CD4-positive, alpha-beta T cell treated with Interleukin-6 for 4 hours (primary cell): ENCODE data around the gene C1orf185.
"Not testable (repeated sequence)": the region's sequence is repeated elsewhere in the genome, so short reads cannot be mapped to it uniquely, and the experiment has no call there.

ENCODE experiments used
- DNase-seq: peaks from one replicate; pipeline ENCODE4 v3.0.0-alpha.2; 2020; ENCODE audit warnings: mixed read lengths

Gene C1orf185

DNA sequence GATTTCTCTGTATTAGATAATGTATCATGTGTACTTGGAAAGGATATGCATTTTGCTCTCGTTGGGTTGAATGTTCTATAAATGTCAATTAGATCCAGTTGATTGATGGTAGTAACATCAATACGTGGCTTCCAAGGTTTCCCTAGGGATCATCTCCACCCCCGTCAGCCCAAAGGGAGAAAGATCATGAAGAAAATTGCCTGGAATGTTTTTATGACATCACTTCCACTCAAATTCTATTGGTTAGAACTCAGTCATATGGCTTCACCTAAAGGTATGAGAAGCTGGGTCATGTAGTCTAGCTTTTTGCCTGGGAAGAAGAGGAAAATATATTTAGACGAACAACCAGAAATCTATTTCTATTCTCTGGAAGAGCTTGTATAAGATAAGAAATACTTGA lies at the start of gene C1orf185:
C1orf185 (plus strand) TSS at position 253 of the 400 bp plus-strand sequence; CDS start at position 259, 6 bp downstream.
- DNase-seq: no peak

DNA sequence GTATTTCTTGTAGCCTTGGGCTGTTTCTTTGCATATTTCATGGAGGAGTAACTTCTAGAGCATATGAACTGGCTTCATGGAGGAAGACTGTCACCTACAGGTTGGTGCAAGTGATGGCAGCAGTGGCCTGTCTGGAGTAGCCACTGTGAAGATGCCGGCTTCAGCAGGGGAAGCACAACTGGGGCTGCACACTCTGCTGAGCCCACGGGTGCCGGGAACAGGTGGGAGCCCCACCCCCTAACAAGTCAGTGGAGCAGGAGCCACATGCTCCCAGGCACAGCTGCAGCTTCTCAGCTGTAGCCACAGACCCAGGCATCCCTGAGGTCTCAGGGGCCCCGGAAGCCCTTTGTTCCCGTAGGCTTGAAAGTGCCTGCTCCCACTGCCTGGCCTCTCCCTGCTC lies 43.2 kb upstream of the C1orf185 start:
- DNase-seq: peak; percentile 4

DNA sequence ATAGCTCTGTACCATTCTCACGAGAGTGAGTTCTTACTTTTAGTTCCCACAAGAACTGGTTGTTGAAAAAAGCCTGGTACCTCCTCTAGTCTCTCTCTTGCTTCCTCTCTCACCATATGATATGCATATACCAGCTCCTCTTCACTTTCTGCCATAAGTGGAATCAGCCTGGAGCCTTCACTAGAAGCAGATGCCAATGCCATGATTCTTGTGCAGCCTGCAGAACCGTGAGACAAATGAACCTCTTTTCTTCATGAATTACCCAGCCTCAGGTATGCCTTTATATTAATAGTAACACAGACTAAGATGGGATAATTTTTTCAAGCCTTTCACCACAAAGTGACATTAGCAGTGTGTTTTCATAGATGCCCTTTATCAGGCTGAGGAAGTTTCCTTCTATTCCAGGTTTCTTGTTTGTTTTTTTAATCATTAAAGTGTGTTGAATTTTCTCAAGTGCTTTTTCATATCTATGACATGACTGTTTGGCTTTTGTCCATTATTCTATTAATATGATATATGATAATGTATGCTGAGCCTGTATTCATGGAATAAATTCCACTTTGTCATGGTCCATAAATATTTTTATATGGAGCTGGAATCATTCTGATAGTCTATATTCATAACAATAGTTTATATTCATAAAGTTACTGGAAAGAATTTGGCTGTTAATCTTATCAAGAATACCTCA lies 40.7 kb upstream of the C1orf185 start:
- no peak for DNase-seq

DNA sequence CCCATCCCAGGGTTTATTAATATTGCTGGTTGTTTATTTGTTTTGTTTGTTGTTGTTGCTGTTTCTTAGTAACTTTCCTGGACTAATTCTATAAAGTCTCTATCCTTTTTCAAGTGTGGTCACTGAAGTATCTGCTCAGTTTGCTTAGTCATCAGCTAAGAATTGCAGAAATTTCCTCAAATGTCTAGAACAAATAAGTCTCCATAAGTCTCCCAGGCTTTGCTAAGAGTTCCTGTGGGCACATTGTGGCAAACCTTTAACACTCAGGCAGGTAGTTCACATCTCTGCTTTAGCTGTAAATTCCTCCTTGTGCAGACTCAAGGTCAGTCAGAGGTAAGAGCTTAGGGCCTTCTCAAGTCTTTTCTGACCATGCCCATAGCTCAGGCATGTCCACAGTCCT lies 38.9 kb upstream of the C1orf185 start:
- no peak for DNase-seq

DNA sequence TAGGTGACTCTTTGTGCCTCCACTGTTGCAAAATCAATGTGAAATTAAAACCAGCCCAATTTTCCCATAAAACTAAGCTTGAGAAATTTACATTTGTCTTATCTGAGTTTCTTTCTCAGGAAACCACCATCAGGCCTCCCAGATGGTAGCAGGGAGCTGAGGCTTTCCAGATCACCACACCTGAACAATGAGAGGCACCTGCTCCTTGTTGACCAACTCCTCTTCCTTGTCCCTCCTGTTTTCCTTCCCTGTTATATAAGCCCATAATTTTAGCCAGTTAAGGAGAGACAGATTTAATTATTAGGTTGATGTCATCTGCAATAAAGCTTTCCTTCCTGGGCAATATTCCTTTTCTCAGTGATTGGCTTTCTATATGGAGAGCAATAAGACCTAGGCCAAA lies 32.0 kb upstream of the C1orf185 start:
- DNase-seq: no peak

DNA sequence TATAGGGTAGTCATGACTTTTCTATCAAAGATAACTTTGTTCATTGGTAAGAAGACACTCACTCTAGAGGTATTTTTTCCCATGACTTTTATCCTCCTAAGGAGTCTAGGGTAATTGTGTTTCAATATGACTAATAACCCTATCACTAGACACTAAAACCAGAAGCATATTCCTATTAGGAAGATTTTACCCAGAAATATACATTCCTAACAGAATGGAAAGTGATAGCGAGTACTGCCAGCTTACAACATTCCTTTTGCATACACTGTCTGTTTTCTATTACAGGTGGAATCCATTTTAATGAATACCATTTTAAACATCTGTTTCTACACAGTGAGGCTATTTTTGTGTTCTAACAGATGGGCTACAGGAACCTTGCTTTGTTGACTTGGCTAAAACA lies 31.4 kb upstream of the C1orf185 start:
- DNase-seq: no peak

DNA sequence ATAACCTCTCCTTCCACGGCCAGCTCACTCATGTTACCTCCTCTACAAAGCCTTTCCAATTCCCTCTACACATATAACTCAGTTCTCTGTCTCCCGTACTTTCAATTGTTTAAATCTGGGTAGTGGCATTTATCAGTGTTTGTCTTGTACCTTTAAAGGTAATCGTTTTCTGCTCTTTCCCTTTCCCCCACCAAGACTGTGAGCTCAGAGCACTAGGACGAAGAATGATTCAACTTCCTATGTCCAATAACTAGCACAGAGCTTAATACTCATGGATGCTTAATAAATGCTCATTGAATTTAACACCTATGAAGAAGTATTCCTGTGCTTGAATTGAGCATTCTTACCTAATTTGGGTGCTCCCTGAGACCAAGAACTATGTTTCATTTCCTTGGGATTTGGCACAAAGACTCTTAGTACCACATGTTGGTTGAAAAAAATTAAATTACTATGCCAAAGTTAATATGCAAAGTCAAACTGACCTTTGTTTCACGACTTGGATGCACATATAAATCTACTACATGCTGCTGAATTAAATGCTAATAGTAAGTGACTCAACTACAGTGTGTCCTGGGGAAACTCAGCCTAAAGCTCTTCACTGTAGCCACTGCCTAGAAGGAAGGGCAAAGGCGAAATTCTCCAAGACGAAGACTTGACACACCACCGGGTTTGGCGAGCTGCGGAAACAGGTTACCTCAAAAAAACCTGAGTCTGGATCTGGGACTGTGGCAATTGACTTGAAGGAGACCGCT lies 30.6 kb upstream of the C1orf185 start:
- no peak for DNase-seq

DNA sequence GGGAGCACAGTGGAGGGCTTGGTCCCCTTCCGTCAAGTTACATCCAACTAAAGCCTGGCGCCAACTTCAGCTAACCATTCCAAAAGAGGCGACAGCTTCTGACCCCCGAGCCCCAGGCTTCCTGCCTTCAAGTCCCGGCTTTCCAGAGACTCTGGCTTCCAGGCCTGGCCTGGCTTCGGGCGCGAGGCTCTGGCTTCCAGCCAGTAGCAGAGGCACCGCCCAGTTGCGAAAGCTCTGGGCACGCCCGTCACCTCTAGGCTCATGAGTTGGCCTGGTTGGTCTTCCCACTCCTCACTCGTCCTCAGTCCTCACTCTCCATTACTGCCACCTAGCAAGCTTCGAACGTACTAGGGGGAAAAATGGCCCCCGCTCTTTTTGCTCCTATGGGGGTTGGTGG lies 30.0 kb upstream of the C1orf185 start:
- DNase-seq: no peak

DNA sequence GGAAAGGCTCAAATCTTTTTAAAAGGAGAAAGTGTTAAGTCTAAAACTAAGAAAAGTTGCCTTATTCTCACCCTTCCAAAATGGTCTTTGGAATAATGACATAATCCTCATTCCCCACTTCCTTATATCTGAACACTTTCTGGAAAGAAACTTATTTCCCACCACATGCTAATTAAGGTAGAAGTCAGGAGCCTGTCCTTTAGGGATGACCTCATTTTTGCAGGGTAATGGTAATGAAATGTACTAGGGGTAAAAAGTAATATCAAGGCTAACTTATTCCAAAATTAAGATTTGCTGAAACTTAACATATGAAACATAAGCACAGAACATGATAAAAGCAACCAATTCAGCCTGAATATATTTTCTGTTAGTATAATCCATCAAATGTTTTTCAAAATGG lies 29.4 kb upstream of the C1orf185 start:
- no peak for DNase-seq

DNA sequence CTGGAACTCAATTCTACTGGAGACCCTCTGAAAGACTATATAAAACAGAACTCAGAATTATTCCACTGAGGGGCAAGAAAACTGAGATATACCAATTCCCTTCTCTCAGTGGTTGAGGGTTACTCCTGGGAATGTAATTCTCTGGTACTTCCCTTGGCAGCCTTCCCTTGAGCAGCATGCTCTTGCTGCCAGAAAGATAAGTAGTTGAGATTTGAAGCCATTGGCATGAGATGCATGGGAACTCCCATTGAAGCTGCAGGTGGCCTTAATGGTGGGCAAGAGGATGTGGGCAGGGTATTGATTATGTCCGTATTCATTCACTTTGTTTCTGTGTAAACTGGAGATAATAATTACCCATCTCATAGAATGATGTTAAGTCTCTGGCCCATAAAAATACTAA lies 28.6 kb upstream of the C1orf185 start:
- DNase-seq: no peak

DNA sequence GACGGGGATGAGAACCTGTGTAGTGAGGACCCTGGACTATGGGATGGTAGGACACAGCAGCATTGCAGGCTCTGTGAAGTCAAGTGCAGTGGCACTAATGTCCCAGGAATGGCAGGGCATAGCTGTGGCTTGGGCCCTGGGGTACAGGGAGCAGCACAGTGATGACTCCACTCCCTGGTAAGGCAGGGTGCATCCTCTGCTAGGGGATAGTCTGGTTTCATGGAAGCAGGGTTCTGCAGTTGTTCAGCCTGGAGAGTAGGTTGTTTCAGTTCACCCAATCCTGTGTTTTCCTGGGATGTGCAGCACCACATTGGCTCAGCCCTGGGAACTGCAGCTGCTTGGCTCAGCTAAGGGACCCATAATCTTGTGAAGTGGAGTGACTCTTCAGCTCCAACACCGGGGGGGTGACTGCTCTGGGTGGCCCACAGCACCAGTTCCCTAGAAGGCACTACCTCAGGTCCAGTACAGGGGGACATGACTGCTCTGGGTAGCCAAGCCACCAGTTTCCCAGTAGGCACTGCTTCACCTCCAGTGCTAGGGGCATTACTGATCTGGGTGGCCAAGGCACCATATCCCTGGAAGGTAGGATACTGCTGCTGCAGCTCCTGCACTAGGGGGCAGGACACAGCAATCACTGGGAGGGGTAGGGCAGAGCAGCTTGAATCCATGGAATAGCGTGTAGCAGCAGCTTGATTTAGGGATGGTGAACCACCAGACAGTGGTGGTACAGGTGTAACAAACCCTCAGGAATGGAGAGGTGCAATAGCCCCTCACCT lies 15.3 kb upstream of the C1orf185 start:
- DNase-seq: no peak

DNA sequence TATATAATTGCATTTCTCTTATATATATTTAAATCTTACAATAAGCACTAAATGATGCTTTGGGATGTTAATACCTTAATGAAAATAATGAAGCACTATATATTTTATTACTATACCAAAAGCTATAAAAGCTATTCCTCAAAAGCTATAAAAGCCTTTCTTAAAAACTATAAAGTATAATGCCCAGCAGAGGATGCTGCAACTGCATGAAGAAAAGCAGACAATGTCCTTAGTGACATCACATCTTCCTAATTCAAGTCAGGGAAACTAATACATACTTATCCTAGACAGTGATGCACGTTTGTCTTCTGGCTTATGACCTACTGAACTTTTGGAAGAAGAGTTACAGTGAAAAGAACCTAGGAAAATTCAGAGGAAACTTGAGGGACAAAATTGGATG lies 13.6 kb upstream of the C1orf185 start:
- no peak for DNase-seq

DNA sequence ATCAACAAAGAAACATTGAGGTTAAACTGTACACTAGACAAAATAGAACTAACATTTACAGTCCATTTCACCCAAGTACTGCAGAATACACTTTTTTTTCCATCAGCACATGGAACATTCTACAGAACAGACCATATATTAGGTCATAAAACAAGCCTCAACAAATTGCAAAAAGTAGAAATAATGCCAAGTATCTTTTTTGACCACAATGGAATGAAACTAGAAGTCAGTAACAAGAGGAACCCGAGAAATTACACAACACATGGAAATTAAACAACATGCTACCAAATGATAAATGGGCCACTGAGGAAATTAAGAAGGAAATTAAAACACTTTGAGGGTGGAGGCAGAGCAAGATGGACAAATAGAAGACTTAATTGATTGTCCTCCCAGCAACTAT lies 8.4 kb upstream of the C1orf185 start:
- no peak for DNase-seq

DNA sequence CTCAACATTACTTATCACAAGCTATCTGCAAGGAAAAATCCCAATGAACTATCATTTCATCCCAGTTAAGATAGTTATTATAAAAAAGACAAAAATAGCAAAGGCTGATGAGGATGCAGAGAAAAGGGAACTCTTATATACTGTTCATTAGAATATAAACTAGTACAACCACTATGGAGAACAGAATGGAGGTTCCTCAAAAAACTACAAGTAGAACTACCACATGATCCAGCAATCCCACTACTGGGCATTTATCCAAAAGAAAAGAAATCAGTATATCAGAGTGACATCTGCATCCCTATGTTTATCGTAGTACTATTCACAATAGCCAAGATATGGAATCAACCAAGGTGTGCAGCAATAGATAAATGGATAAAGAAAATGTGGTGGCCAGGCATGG lies 4.9 kb upstream of the C1orf185 start:
- no peak for DNase-seq

DNA sequence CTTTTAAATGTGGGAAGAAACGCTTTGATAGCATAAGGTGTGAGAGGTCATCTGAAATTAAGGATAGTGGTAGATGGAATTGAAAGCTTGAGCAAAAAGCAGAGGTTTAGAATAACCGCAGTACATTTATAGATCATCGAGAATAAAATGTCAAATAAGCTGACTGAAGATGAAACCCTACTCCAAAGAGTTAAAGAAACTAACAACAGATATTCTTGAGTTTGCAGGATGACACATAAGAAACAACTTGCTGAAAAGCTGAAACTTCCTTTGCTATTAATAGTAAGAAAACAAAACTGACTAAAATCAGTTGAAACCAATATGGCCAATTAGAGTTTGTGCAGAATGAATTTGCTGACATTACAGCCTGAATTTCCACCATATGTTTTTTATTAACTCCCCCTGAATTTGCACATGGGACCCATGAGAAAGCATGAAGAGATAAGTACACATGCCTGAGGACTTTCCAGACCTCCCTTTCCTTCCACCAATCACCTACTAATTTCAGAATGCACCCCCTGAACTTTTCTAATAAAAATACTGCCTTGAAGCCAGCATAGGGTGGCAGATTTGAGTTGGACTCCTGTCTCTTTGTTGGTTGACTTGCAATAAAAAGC lies 1.7 kb upstream of the C1orf185 start:
- DNase-seq: no peak

DNA sequence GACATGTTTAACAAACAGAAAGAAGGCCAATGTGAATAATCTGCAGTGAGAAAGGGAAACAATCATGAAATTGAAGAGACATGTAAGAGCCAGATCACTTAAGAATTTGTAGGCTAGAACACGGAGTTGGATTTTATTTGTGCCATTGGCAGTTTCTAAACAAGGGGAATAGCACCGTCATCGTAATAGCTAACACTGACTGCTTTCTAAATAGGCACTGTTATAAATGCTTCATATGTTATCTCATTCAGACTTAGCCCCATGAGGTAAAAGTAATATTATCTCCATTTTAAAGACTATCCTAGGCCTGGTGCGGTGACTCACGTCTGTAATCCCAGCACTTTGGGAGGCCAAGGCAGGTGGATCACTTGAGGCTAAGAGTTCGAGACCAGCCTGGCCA lies 12.1 kb downstream of the C1orf185 start:
- no peak for DNase-seq

DNA sequence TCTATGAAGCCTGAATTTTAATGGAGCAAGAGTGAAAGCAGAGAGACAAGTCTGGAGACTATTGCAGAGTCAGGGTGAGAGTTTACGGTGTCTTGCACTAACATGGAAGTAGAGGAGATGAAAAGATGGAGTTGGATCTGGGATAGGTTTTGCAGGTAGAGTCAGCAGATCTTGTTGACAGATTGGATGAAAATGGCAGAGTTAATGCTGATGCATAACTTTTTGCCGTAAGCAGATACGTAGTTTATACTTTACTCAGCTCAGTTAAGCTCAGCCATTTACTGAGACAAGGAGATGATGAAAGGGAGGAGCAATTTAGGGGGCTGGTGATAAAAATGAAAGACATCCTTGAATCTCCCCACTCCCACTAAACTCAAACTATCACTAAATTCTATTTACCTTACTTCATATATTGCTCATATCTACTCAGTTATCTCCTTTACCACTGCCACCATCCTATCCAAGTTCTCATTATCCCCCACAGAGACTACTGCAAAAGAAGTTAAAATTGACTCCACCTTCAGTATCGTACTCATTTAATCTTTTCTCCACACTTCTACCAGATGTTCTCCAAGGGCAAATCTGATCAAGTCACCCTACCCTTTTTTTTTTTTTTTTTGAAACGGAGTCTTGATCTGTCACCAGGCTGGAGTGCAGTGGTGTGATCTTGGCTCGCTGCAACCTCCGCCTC lies 13.8 kb downstream of the C1orf185 start:
- DNase-seq: no peak

DNA sequence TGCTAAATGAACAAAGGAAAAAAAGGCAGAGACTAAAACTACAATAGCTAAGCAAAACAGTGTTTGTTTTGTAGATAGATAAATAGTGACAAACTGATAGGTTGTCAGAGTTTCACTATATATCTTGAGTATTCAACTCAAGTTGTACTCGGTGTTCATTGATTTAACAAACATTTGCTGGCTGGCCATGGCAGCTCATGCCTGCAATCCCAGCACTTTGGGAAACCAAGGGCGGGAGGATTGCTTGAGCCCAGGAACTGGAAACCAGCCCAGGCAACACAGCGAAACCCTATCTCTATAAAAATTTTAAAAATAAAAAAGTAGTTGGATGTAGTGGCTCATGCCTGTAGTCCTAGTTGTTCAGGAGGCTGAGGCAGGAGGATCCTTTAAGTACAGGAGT lies 17.3 kb downstream of the C1orf185 start:
- DNase-seq: no peak

DNA sequence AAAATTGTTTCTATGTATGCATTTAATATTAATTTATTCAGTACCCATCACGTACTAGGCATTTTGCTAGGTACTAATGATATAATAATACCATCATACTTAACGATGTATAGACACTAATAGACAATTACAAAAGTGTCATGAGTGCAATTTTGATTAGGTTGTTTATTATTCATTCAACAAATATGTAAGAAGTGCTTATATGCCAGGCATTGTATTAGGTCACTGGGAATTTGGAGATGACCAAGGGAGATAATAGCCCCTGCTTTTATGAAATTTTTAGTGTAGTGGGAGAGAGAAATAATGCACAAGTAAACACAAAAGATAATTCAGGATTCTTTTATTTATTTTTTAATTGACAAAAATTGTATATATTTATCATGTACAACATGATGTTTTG lies 18.6 kb downstream of the C1orf185 start:
- no peak for DNase-seq

DNA sequence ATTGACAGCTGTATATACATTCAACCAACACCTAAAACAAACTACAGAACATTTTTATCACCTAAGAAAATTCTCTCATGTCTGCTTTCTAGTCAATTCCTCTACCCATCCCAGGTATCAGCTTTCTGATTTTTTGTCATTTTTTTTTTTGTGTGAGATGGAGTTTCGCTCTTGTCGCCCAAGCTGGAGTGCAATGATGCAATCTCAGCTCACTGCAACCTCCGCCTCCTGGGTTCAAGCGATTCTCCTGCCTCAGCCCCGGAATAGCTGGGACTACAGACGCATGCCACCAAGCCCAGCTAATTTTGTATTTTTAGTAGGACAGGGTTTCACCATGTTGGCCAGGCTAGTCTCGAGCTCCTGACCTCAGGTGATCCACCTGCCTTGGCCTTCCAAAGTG lies 25.1 kb downstream of the C1orf185 start:
- not testable (repeated sequence) for DNase-seq

DNA sequence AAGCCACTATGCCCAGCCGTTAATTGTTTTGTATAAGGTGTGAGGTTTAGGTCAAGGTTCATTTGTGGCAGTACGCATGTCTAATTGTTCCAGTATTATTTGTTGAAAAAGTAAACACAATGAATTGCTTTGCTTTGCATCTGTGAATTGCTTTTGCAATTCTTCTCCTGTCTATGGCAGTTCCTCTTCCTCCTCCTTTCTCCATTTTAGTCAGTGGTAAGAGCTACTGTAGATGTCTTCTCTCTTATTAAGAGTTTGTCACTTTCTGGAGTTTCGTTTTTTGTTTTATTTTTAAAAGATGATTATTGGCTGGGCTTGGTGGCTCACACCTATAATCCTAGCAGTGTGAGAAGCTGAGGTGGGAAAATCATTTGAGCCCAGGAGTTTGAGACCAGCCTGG lies 29.2 kb downstream of the C1orf185 start:
- no peak for DNase-seq

DNA sequence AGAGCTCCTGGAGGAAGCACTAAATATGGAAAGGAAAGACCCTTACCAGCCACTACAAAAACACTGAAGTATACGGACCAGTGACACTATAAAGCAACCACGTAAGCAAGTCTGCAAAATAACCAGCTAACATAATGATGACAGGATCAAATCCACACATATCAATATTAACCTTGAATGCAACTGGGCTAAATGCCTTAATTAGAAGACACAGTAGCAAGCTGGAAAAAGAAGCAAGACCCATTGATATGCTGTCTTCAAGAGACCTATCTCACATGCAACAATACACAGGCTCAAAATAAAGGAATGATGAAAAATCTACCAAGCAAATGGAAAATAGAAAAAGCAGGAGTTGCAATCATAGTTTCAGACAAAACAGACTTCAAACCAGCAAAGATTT lies 31.0 kb downstream of the C1orf185 start:
- DNase-seq: no peak

DNA sequence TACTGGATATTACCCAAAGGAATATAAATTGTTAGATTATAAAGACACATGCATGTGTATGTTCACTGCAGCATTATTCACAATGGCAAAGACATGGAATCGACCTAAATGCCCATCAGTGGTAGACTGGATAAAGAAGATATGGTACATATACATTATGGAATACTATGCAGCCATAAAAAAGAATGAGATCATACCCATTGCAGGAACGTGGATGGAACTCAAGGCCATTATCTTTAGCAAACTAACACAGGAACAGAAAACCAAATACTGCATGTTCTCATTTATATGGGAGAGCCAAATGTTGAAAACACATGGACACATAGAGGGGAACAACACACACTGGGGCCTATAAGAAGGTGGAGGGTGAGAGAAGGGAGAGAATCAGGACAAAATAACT lies 35.7 kb downstream of the C1orf185 start:
- DNase-seq: not testable (repeated sequence)
